Spinal cord (tissue), 10 donors: Measurements from ENCODE around the gene SDHB. TPM values are rescaled to one million over a fixed set of nuclear protein-coding genes. Genes with fewer than 3 reads are reported as not detected.

ENCODE experiments used
- DNase-seq, 6 donors: peaks; one replicate each; pipeline versions ENCODE4 v3.0.0 to v3.0.0-alpha.2; 2013 to 2015; ENCODE audit warnings: low spot score in 6 of 6, low read depth in 4 of 6
- H3K27ac ChIP-seq: one replicate; pipeline ENCODE4 v1.5.1; 2013; ENCODE audit warnings: low read depth, low read length, control low read depth
- H3K27me3 ChIP-seq: one replicate; pipeline ENCODE4 v1.6.1; 2013; ENCODE audit warnings: low read length; ENCODE audit not compliant: control insufficient read depth, insufficient read depth
- H3K36me3 ChIP-seq: one replicate; pipeline ENCODE4 v1.6.1; 2013; ENCODE audit warnings: low read length; ENCODE audit not compliant: control insufficient read depth, insufficient read depth
- H3K4me1 ChIP-seq: one replicate; pipeline ENCODE4 v1.6.1; 2013; ENCODE audit warnings: low read length; ENCODE audit not compliant: control insufficient read depth, insufficient read depth
- H3K4me3 ChIP-seq: one replicate; pipeline ENCODE4 v1.5.1; 2013; ENCODE audit warnings: low read depth, low read length, control low read depth
- H3K9me3 ChIP-seq: one replicate; pipeline ENCODE4 v1.6.1; 2013; ENCODE audit warnings: low read length; ENCODE audit not compliant: control insufficient read depth, insufficient read depth
- WGBS: methylation state at CpG from one replicate; pipeline ENCODE4 v1.1.5; 2013; ENCODE audit warnings: missing lambda C conversion rate; ENCODE audit not compliant: insufficient coverage; 5-methylcytosine and 5-hydroxymethylcytosine counted together
- polyA plus RNA-seq, 2 donors: library from polyadenylated mRNA; unstranded; fragments of 120-200 nt; gene quantifications; one replicate each; pipeline ENCODE4 v1.2.1, GENCODE V29; 2013; ENCODE audit not compliant: insufficient read length in 2 of 2
- total RNA-seq, 2 donors: library from RNA; depleted of rRNA in 1 of 2; stranded (reverse); fragments of 120-200 nt in 1 of 2; fragments of >200 nt in 1 of 2; gene quantifications; one replicate each; pipeline versions ENCODE4 v1.2.3 to v1.2.4, GENCODE V29; 2013 to 2014
- donor health status: healthy.

SDHB gene
- total and polyA plus RNA-seq, 4 donors: 115 to 129 (median 123) TPM

- no peaks in the 10 kb centered on the region for H3K27me3 ChIP-seq
- WGBS: 80% methylated on average over 4 of the region's 7 CpGs
- DNase-seq: no peak
- no peak overlapping the region for H3K27ac ChIP-seq
- H3K4me1 ChIP-seq: peaks cover 18% of the 10 kb centered on the region
- no peak overlapping the region for H3K4me3 ChIP-seq
- H3K36me3 ChIP-seq: no peaks in the 10 kb centered on the region
- H3K9me3 ChIP-seq: no peaks in the 10 kb centered on the region
Measured at GRCh38 chr1:17055801-17056200, 2.0 kb upstream of the SDHB start.

GRCh38 chr1:17053086-17053684, 647 bp downstream of the SDHB start:
- peaks cover 8% of the 10 kb centered on the region for H3K4me1 ChIP-seq
- no peaks in the 10 kb centered on the region for H3K27me3 ChIP-seq
- H3K4me3 ChIP-seq: peak overlapping the region; percentile 86
- 0% methylated on average over 5 of the region's 12 CpGs for WGBS
- DNase-seq: no peak
- no peaks in the 10 kb centered on the region for H3K9me3 ChIP-seq
- peak overlapping the region; percentile 83 for H3K27ac ChIP-seq
- peaks cover 16% of the 10 kb centered on the region for H3K36me3 ChIP-seq

GRCh38 chr1:17052641-17053040, 1.2 kb downstream of the SDHB start:
- Histone ChIP-seq H3K9me3 (no peaks in the 10 kb centered on the region), H3K36me3 (peaks cover 17% of the 10 kb centered on the region), H3K27me3 (no peaks in the 10 kb centered on the region), H3K4me1 (peaks cover 8% of the 10 kb centered on the region), H3K27ac (no peak overlapping the region), H3K4me3 (peak overlapping the region; percentile 86)
- DNase-seq: no peak

- peaks cover 8% of the 10 kb centered on the region for H3K4me1 ChIP-seq
- H3K27me3 ChIP-seq: no peaks in the 10 kb centered on the region
- no peak overlapping the region for H3K27ac ChIP-seq
- peaks cover 21% of the 10 kb centered on the region for H3K36me3 ChIP-seq
- 100% methylated on average over 1 of the region's 1 CpG for WGBS
- H3K9me3 ChIP-seq: no peaks in the 10 kb centered on the region
- H3K4me3 ChIP-seq: no peak overlapping the region
- DNase-seq: no peak
Measured at GRCh38 chr1:17052038-17052437, 1.8 kb downstream of the SDHB start.

- no peak overlapping the region for H3K4me3 ChIP-seq
- peaks cover 31% of the 10 kb centered on the region for H3K36me3 ChIP-seq
- H3K27me3 ChIP-seq: no peaks in the 10 kb centered on the region
- H3K27ac ChIP-seq: no peak overlapping the region
- H3K4me1 ChIP-seq: peaks cover 4% of the 10 kb centered on the region
- 100% methylated on average over 1 of the region's 5 CpGs for WGBS
- peak in 1 of 6 donors; percentile 23 for DNase-seq
- no peaks in the 10 kb centered on the region for H3K9me3 ChIP-seq
Measured at GRCh38 chr1:17047924-17048323, 5.9 kb downstream of the SDHB start.

GRCh38 chr1:17046334-17046657, 7.5 kb downstream of the SDHB start:
- no CpG with 5 or more reads among the region's 3 CpGs for WGBS
- peaks cover 37% of the 10 kb centered on the region for H3K36me3 ChIP-seq
- no peak for DNase-seq
- H3K4me1 ChIP-seq: peaks cover 4% of the 10 kb centered on the region
- no peak overlapping the region for H3K4me3 ChIP-seq
- H3K9me3 ChIP-seq: no peaks in the 10 kb centered on the region
- H3K27me3 ChIP-seq: no peaks in the 10 kb centered on the region
- H3K27ac ChIP-seq: no peak overlapping the region

GRCh38 chr1:17045634-17046333, 8.0 kb downstream of the SDHB start:
- DNase-seq: peak in 2 of 6 donors; percentile 79 to 89
- no peak overlapping the region for H3K27ac ChIP-seq
- 60% methylated on average over 1 of the region's 9 CpGs for WGBS
- no peaks in the 10 kb centered on the region for H3K27me3 ChIP-seq
- no peak overlapping the region for H3K4me3 ChIP-seq
- no peaks in the 10 kb centered on the region for H3K9me3 ChIP-seq
- H3K36me3 ChIP-seq: peaks cover 40% of the 10 kb centered on the region
- peaks cover 4% of the 10 kb centered on the region for H3K4me1 ChIP-seq

GRCh38 chr1:17045150-17045549, 8.7 kb downstream of the SDHB start:
- DNase-seq: no peak
- Histone ChIP-seq H3K4me1 (peaks cover 4% of the 10 kb centered on the region), H3K4me3 (no peak overlapping the region), H3K27me3 (no peaks in the 10 kb centered on the region), H3K27ac (no peak overlapping the region), H3K36me3 (peaks cover 41% of the 10 kb centered on the region), H3K9me3 (no peaks in the 10 kb centered on the region)
- no CpG with 5 or more reads among the region's 5 CpGs for WGBS

- Histone ChIP-seq H3K36me3 (peaks cover 31% of the 10 kb centered on the region), H3K4me1 (peaks cover 4% of the 10 kb centered on the region), H3K9me3 (no peaks in the 10 kb centered on the region), H3K27ac (no peak overlapping the region), H3K27me3 (no peaks in the 10 kb centered on the region), H3K4me3 (no peak overlapping the region)
- no peak for DNase-seq
- WGBS: 78% methylated on average over 2 of the region's 5 CpGs
Measured at GRCh38 chr1:17043676-17044075, 10.2 kb downstream of the SDHB start.

GRCh38 chr1:17040135-17040534, 13.7 kb downstream of the SDHB start:
- Histone ChIP-seq H3K27ac (no peak overlapping the region), H3K27me3 (no peaks in the 10 kb centered on the region), H3K4me1 (peaks cover 1% of the 10 kb centered on the region), H3K9me3 (no peaks in the 10 kb centered on the region), H3K4me3 (no peak overlapping the region), H3K36me3 (peaks cover 36% of the 10 kb centered on the region)
- WGBS: no CpG with 5 or more reads among the region's 1 CpG
- DNase-seq: no peak
